ENCODE measurements around the gene TMEM120B.
A peak's percentile ranks its signal among the peaks of the same experiment; 100 is the strongest.

TMEM120B gene

GRCh38 chr12:121773011-121773777, 60.6 kb downstream of the TMEM120B start:
- H3K27ac ChIP-seq = peak overlapping the region; percentile 57
- POLR2A ChIA-PET (ENCODE audit: low non-redundant PET) = no interaction called here
- CTCF ChIA-PET = interaction anchor here (0.6 to 11.3 kb wide), 9 partner anchors 21 to 1978 kb away, joined by 3 to 155 read pairs (median 3); partner anchors contain the start of gene RHOF
- DNase-seq (ENCODE audit: low spot score) = peak; percentile 86
- TF ChIP-seq, protein P1, sequence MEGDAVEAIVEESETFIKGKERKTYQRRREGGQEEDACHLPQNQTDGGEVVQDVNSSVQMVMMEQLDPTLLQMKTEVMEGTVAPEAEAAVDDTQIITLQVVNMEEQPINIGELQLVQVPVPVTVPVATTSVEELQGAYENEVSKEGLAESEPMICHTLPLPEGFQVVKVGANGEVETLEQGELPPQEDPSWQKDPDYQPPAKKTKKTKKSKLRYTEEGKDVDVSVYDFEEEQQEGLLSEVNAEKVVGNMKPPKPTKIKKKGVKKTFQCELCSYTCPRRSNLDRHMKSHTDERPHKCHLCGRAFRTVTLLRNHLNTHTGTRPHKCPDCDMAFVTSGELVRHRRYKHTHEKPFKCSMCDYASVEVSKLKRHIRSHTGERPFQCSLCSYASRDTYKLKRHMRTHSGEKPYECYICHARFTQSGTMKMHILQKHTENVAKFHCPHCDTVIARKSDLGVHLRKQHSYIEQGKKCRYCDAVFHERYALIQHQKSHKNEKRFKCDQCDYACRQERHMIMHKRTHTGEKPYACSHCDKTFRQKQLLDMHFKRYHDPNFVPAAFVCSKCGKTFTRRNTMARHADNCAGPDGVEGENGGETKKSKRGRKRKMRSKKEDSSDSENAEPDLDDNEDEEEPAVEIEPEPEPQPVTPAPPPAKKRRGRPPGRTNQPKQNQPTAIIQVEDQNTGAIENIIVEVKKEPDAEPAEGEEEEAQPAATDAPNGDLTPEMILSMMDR (conservative IDR thresholded peaks at IDR 0.05; ENCODE audit: low read depth) = peak; percentile 89

DNA sequence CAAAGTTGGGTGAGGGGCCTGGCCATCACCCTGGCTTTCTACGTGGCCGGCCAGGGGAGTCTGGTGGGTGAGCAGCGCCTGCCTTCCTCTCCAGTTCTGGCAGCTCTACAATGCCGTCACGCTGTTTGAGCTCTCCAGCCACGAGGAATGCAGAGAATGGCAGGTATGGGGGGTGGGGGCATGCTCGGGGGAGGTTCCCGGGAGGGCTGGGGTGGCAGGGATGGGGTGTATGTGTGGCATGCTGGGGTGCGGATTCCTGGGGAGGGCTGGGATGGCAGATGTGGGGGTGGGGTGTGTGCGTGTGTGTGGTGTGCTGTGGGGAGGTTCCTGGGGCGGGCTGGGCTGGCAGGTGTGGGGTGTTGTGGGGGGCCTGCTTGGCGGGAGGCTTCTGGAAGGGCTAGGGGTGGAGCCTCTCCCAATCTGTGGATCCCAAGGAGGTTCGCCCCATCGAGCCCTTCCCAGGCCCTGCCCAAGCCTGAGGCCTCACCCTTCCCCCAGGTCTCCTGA, 62.5 kb downstream of the TMEM120B start:
- ChIA-PET CTCF (interaction anchor here (0.7 to 11.3 kb wide), 3 partner anchors 19 to 182 kb away, joined by 4 to 155 read pairs (median 5); partner anchors contain the start of gene RHOF), POLR2A (ENCODE audit: low non-redundant PET) (no interaction called here)
- DNase-seq (ENCODE audit: low spot score) = no peak
- TF ChIP-seq, protein P1 (conservative IDR thresholded peaks at IDR 0.05; ENCODE audit: low read depth) = no peak
- peak overlapping the region; percentile 23 for H3K27ac ChIP-seq

- TF ChIP-seq, protein P1 (conservative IDR thresholded peaks at IDR 0.05; ENCODE audit: low read depth) = no peak
- no peak for DNase-seq (ENCODE audit: low spot score)
- ChIA-PET POLR2A (ENCODE audit: low non-redundant PET) (no interaction called here), CTCF (interaction anchor here (0.7 to 11.3 kb wide), 3 partner anchors 19 to 181 kb away, joined by 4 to 155 read pairs (median 5); partner anchors contain the start of gene RHOF)
- H3K27ac ChIP-seq = peak overlapping the region; percentile 23
Observed at GRCh38 chr12:121775501-121775900, 62.9 kb downstream of the TMEM120B start.

DNA sequence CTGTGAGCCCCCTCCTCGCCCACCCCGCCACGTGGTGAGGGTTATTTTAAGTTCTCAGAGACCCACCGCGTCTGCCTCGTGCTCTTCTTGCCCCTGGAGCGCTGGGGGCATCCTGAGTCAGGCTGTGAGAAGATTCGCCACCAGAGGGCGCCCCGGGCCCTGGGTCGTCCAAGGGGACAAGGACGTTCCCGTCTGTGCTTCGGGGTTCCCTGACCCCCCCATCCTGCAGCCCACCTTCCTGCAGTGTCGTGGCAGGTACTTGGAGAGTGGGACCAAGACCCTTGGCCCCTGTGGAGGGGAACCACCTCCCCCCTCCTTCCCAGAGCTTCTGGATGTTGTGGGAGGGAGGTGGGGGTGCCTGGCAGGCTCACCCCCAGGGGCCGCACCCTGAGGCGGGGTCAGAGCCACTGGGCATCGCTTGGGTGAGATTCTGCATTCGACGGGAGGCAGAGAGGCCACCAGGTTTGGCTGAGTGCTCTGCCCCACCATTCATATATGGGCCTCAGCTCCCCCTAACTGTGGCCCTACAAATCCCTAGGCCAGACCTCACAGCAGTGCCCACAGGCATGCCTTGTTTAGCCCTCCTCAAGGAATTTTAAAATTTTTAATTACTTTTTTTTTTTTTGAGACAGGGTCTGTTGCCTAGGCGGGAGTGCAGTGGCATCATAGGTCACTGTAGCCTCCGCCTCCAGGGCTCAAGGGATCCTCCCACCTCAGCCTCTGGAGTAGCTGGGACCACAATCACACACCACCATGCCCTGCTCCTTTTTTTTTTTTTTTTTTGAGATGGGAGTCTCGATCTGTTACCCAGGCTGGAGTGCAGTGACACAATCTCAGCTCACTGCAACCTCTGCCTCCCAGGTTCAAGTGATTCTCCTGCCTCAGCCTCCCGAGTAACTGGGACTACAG, 63.9 kb downstream of the TMEM120B start:
- peak overlapping the region; percentile 23 for H3K27ac ChIP-seq
- ChIA-PET CTCF (interaction anchor here (0.6 to 11.3 kb wide), 8 partner anchors 12 to 477 kb away, joined by 3 to 155 read pairs (median 4); partner anchors contain the start of genes RHOF and TMEM120B), POLR2A (ENCODE audit: low non-redundant PET) (no interaction called here)
- TF ChIP-seq, protein P1 (conservative IDR thresholded peaks at IDR 0.05; ENCODE audit: low read depth) = peak; percentile 91
- peak; percentile 64 for DNase-seq (ENCODE audit: low spot score)

GRCh38 chr12:121778567-121779421, 66.2 kb downstream of the TMEM120B start:
- CTCF ChIA-PET = interaction anchor here (0.6 to 11.3 kb wide), 5 partner anchors 15 to 111 kb away, joined by 3 to 155 read pairs (median 3); partner anchors contain the start of gene RHOF
- DNase-seq (ENCODE audit: low spot score) = no peak
- POLR2A ChIA-PET (ENCODE audit: low non-redundant PET) = no interaction called here
- H3K27ac ChIP-seq = peak overlapping the region; percentile 75
- TF ChIP-seq, protein P1 (conservative IDR thresholded peaks at IDR 0.05; ENCODE audit: low read depth) = no peak
